DMS53 (cell line): Measurements from ENCODE around the gene BAZ1A.
"Not testable (repeated sequence)": the region's sequence is repeated elsewhere in the genome, so short reads cannot be mapped to it uniquely, and the experiment has no call there.

Source experiments
- DNase-seq: peaks from one replicate; lab custom pipeline; 2025; lab: John Stamatoyannopoulos, UW

The BAZ1A gene

DNA sequence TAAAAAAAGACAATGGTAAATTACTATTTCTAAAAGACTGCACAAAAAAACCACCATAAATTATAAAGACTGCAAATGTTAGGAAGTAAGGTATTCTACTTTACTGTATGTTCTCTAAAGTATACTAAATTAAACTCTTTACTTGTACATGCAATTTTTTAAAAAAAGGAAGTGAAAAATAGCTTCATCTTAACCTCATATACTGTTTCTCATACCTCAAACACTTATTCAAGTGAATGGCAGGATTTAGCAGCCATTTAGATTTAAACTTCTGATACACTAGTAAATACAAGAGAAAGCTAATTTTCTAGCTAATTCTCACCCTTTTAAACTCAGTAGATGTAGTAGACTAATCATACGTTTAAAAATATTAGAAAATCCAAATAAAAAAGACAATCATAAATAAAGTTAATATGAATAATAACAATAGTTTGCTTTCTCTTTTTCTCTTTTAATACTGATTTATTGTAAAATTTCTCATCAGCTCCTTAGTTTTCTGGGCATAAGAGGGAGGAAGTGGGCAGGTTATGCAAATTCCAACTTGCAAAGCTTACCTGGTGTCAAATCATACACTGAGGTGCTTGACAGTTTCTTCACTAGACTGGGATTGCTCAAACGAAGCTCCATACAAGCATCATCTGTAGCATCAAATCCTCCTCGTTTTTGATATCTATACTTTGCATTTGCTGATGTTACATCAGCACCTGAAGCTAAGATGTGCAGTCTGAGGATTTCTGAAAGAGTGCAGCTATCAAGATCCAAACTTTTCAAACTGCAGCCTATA lies 89.7 kb downstream of the BAZ1A start:
- no peak for DNase-seq

GRCh38 chr14:34782031-34782430 lies 93.1 kb downstream of the BAZ1A start:
- DNase-seq, result no peak

GRCh38 chr14:34781242-34781641 lies 93.9 kb downstream of the BAZ1A start:
- peak; percentile 2 for DNase-seq

DNA sequence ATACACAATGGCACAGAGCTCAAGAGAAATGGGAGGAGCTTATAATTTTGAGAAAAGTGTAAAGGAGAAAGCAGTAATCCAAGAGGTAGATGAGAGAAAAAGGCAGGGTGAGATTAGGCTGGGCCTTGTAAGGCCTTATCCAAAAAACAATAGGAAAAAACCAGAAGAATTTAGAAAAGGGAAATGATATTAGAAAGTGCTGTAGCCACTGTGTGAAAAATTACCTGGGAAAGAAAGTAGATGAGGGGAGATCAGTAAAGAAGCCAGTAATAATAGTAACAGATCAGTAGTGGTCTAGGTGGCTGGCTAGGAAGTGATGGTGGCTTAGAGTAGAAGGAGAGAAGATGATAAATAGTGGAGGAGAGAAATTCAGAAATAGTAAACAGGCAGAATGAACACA lies 94.5 kb downstream of the BAZ1A start:
- DNase-seq, result no peak

GRCh38 chr14:34778744-34779143 lies 96.4 kb downstream of the BAZ1A start:
- DNase-seq, result no peak

DNA sequence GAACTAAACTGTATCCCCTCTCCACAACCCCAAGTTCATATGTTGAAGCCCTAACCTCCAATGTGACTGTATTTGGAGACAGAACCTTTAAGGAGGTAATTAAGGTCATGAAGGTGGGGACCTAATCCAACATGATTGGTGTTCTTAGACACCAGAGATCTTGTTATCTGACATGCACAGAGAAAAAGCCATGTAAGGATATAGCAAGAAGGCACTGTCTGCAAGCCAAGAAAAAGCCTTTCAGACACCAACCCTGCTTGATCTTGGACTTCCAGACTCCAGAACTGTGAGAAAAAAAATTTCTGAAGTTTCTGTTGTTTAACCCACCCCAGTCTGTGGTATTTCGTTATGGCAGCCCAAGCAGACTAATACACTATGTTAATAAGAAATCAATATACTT lies 98.5 kb downstream of the BAZ1A start:
- DNase-seq, result no peak

DNA sequence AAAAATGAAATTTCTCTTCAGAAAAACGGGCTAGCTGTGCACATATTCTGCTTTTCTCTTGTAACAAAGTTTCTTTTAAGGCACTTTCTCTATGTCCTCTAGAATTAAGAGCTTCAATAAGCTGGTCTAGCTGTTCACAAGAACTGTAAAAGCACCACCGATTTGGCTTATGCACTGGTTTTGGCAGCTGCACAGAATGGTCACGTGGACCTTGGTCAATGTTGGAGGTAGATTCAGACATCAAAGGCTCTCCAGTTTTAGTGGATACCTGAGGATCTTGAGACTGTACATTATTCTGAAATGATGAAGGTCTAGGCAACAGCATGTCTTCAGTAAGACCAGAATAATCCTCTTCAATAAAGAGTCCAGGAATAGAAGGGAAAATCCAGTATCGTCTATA lies 99.2 kb downstream of the BAZ1A start:
- no peak for DNase-seq

DNA sequence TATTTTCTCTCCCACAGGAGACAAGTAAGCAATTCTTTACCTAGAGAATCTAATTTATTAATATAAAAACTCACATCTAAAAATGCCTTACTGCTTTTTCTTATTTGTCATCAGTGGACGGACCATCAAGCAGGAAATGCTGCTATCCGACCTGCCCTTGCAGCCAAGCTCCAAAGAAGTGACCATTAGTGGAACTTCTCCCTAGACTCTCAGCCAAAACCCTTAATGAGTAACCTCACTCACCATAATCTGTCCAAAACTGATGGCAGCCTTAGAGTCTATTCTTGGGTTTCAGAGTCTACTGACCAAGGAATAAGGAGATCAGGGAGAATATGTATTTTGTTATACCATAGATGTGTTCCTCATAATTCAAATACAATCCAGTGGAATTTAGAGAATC lies 99.8 kb downstream of the BAZ1A start:
- DNase-seq, result no peak

GRCh38 chr14:34770901-34771300 lies 104.3 kb downstream of the BAZ1A start:
- no peak for DNase-seq

- DNase-seq, result no peak
Observed at GRCh38 chr14:34766606-34767005, 108.6 kb downstream of the BAZ1A start.

- no peak for DNase-seq
Observed at GRCh38 chr14:34766060-34766459, 109.1 kb downstream of the BAZ1A start.

DNA sequence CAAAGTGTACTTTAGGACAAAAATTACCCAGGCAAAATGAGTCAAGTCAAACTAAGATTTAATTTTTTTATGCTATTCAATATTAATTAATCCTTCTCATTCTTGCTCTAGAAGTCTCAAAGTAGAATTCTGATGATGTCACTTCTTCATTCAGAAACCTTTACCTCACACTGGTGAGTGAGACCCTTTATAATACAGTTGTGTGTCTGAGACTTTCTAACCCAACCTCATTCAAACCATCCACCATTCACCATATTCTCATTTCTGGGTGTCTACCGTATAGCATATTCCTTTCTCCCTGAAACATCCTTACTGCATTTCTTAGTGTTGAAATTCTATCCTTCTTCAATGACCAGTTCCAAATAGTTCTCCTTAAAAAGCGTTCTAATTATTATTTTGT lies 119.9 kb downstream of the BAZ1A start:
- no peak for DNase-seq

- no peak for DNase-seq
Observed at GRCh38 chr14:34754687-34755086, 120.5 kb downstream of the BAZ1A start.

GRCh38 chr14:34750670-34751069 lies 124.5 kb downstream of the BAZ1A start:
- DNase-seq, result no peak

DNA sequence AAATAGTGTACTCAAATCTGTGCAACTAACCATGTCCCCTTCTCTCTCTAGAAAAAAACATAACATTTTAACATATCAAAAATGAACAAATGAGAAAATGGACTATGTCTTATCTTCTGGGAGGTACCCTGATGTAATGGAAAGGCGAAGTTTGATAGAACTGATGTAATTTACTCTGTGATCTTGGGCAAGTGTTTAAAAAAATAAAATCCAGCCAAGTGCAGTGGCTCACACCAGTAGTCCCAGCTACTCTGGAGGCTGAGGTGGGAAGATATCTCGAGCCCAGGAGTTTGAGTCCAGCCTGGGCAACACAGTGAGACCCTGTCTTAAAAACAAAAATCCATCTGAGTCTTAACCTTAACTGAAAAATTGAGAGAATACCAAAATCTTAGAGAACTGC lies 124.9 kb downstream of the BAZ1A start:
- no peak for DNase-seq

- DNase-seq, result no peak
Observed at GRCh38 chr14:34749408-34749807, 125.8 kb downstream of the BAZ1A start.

GRCh38 chr14:34742270-34743115 lies 132.7 kb downstream of the BAZ1A start:
- no peak for DNase-seq

- no peak for DNase-seq
Observed at GRCh38 chr14:34741840-34742239, 133.3 kb downstream of the BAZ1A start.

DNA sequence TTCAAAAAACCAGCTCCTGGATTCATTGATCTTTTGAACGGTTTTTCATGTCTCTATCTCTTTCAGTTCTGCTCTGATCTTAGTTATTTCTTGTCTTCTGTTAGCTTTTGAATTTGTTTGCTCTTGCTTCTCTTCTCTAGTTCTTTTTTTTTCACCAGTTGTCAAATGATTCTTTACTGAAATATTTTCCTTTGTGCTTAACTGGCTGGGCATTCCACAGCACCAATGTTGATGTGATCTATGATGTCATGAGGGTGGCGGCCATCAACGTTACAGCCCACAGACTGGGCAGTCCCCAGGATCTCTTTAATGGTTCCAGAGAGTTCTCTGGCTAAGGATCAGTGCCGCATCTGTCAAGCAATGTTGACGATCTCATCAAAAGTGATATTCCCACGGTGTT lies 135.0 kb downstream of the BAZ1A start:
- not testable (repeated sequence) for DNase-seq

DNA sequence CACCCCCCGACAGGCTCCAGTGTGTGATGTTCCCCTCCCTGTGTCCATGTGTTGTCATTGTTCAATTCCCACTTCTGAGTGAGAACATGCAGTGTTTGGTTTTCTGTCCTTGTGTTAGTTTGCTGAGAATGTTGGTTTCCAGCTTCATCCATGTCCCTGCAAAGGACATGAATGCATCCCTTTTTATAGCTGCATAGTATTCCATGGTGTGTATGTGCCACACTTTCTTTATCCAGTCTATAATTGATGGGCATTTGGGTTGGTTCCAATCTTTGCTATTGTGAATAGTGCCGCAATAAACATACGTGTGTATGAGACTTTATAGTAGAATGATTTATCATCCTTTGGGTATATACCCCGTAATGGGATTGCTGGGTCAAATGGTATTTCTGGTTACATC lies 138.1 kb downstream of the BAZ1A start:
- not testable (repeated sequence) for DNase-seq

DNA sequence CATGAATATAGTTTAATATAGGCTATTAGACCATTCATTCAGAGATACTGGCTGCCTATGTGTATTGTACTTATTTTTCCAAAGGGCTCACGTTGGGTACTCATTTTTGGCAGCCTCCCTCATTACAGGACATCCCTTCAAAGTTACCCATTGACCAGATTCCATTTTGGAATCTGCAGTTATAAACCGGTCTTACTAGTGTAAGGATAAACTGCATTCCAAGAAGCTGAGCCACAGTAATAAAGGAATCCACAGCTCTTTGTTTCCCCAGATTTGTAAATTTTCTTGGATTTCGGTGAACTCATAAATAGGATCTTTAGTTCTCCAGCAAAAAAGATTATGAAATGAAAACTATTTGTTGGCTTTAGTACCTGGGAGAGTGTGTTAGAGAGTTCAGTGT lies 141.9 kb downstream of the BAZ1A start:
- no peak for DNase-seq

DNA sequence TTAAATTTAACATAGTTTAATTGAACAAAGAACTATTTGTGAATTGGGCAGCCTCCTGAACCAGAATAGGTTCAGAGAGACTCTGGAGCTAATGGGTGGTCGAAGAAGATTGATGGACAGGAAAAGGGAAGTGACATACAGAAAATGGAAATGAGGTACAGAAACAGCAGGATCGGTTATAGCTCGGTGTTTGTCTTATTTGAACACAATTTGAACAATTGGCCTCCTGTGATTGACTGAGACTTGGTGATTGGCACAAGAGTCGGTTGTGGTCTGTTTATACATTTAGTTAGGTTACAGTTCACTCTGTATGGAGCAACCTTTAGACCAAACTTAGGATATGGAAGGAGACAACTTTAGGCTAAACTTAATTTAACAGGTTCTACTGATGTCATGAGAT lies 142.4 kb downstream of the BAZ1A start:
- DNase-seq, result no peak

- DNase-seq, result no peak
Observed at GRCh38 chr14:34723867-34724266, 151.3 kb downstream of the BAZ1A start.
